IPS-NIHi11 (cell line): ENCODE results near the gene KATNBL1.
"Not testable (repeated sequence)": the region's sequence is repeated elsewhere in the genome, so short reads cannot be mapped to it uniquely, and the experiment has no call there.

Source experiments
- DNase-seq: peaks from one replicate; pipeline ENCODE4 v3.0.0; 2012; ENCODE audit warnings: mixed read lengths, low spot score

Gene KATNBL1

DNA sequence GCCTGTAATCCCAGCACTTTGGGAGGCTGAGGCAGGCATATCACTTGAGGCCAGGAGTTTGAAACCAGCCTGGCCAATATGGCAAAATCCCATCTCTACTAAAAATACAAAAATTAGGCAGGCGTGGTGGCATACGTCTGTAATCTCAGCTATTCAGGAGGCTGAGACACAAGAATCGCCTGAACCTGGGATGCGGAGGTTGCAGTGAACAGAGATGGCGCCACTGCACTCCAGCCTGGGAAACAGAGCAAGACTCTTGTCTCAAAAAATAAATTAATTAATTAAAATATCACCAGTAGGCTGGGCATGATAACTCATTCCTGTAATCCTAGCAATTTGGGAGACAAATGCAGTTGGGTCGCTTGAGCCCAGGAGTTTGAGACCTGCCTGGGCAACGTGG lies 16.6 kb downstream of the KATNBL1 start:
- DNase-seq, result not testable (repeated sequence)

- no peak for DNase-seq
Measured at GRCh38 chr15:34188711-34189110, 21.2 kb downstream of the KATNBL1 start.

- no peak for DNase-seq
Measured at GRCh38 chr15:34185666-34186065, 24.2 kb downstream of the KATNBL1 start.

DNA sequence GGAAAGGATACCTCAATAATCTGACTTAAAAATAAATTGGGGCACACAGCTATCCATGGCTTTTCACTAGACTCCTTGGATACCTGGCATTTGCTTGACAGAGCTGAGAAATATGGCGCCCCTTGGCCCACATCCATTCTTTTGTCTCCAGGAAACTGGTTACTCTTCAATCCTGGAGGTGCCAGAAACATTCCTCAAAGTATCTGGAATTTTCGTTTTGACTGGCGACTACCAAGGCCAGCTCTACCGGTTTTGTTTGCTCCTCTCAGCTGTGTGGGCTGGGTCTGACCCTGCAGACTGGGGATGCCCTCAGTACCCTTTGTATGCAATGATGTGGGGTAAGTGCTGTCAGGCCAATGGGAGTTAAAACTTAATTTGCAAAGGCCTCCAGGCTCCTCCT lies 27.0 kb downstream of the KATNBL1 start:
- peak; percentile 49 for DNase-seq

GRCh38 chr15:34179234-34179633 lies 30.7 kb downstream of the KATNBL1 start:
- DNase-seq, result no peak

GRCh38 chr15:34165987-34166573 lies 43.8 kb downstream of the KATNBL1 start:
- not testable (repeated sequence) for DNase-seq

- DNase-seq, result no peak
Measured at GRCh38 chr15:34161329-34161963, 48.5 kb downstream of the KATNBL1 start.

DNA sequence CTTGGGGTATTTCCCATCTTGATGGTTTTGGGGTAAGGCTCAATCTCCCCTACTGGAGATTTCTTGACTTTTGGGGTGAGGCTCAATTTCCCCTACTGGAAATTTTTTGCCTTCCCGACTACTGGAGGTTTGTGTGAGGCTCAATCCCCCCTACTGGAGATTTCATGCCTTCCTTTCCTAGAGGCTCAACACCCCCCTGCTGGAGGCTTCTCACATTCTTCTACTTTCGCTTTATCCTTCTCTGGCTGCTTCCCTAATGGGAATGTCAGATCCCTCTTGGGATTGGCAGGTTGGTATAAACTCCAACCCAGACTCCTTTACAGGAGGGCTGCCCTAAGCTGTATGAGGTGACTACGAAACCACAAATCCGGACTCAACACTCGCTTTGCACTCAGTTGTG lies 49.2 kb downstream of the KATNBL1 start:
- no peak for DNase-seq

DNA sequence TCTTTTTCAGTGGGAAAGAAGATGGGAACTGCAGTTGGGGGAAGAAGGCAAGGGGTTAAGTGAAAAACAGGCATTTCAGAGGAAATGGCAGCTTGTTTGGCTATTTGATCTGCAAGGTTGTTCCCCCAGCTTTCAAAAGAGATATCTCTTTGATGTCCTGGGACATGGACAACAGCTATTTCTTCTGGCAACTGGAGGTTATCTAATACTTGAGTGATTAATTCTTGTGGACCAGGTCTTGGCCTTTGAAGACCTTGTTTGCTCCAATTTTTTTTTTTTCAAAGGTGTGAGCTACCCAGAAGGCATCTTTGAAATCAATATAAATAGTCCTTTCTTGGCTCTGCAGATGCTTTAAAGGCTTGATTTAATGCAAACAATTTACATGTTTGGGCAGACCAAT lies 51.5 kb downstream of the KATNBL1 start:
- no peak for DNase-seq

DNA sequence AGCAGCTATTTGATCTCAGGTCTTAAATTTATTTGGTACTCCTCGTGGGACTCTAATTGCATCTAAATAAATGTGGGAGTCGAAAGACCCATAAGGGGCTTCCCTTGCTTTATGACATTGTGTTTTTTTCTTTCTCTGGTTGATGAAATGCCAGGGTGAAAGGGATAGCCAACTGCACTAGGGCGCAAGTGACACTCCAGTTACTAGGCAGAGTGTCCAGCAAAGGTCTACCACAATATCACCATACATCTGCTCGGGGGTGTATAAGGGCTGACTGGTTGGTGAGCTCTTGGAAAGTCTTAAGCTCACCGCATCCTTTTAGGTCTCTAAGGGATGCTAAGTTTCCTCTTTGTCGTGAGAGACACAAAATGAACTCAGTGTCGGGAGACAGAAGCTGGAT lies 54.0 kb downstream of the KATNBL1 start:
- no peak for DNase-seq

GRCh38 chr15:34154725-34155204 lies 55.1 kb downstream of the KATNBL1 start:
- no peak for DNase-seq

GRCh38 chr15:34147371-34148140 lies 62.3 kb downstream of the KATNBL1 start:
- no peak for DNase-seq

- no peak for DNase-seq
Measured at GRCh38 chr15:34133511-34133910, 76.4 kb downstream of the KATNBL1 start.

- no peak for DNase-seq
Measured at GRCh38 chr15:34132881-34133280, 77.0 kb downstream of the KATNBL1 start.

DNA sequence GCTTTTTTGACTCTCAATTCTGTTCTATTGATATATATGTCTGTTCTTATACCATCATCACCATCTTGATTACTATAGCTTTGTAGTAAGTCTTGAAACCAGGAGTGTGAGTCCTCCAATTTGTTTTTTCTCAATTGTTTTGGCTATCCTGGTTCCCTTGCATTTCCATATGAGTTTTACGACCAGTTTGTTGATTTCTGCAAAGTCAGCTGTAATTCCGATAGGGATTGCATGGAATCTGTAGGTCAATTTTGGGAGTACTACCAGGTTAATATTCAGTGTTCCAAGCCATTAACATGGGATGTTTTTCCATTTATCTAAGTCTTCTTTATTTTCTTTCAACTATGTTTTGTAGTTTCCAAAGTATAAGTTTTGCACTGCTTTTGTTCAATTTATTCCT lies 81.0 kb downstream of the KATNBL1 start:
- DNase-seq, result no peak

DNA sequence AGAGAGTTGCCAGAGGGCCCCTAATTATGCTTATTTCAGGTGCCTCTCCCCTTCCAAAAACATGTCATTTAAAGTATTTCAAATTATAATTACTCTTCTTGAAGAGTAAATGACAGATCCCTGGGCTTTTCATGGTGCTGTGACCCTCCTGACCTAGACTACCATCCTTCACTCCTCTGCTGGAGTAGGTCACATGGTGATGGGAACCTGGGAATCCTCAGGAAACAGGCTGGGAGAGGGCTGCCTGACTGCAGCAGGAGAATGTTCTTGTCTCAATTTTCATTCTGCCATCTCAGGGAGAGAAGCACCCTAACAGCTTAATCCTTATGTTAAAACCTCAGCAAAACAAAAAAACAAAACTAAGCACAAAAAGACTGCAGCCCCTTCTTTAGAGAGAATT lies 83.4 kb downstream of the KATNBL1 start:
- DNase-seq, result peak; percentile 17

DNA sequence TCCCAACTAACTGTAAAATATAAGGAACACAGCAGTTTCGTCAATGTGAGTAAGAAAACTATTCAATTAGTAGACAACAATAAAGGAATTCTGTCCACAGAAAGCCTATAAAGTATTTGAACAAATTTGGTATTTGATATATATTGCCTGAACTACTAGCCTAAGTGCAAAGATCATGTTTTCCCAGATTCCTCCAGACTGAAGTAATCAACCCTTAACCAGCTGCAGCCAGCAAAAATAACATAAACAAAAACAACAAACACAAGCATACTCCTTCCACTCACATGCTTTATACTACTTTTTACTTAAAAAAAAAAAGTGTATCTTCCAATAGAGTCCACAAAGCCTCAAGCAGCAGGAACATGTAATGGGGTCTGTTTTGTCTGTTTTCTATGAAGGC lies 84.0 kb downstream of the KATNBL1 start:
- no peak for DNase-seq

DNA sequence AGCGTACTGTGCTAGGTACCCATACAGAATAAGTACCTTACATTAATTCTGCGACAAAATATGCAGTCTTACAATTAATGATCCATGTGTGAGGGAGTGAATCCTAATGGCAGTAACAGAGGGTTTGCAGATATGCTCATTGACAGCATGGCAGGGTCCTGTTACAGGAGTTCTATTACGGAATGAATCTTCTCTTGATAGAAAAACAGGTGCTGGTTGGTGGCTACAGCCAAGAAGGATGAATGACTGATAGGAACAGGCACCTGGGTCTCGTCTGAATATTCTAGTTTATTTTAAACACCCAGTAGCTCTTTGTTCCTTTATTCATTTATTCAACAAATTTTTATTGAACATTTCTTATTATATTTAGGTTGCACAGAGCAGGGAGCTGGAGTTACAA lies 85.2 kb downstream of the KATNBL1 start:
- DNase-seq, result no peak

GRCh38 chr15:34122771-34123183 lies 87.1 kb downstream of the KATNBL1 start:
- DNase-seq, result no peak

- not testable (repeated sequence) for DNase-seq
Measured at GRCh38 chr15:34121786-34122185, 88.1 kb downstream of the KATNBL1 start.

DNA sequence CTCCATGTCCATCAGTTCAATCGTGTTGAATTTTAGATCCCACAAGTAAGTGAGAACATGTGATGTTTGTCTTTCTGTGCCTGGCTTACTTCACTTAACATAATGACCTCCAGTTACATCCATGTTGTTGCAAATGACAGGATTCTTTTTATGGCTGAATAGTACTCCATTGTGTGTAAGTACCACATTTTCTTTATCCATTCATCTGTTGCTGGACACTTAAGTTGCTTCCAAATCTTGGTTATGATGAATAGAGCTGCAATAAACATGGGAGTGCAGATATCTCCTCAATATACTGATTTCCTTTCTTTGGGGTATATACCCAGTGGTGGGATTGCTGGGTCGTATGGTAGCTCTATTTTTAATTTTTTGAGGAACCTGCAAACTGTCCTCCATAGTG lies 89.5 kb downstream of the KATNBL1 start:
- not testable (repeated sequence) for DNase-seq

- no peak for DNase-seq
Measured at GRCh38 chr15:34119291-34119690, 90.6 kb downstream of the KATNBL1 start.

GRCh38 chr15:34116620-34117019 lies 93.3 kb downstream of the KATNBL1 start:
- no peak for DNase-seq
